GM20000 (cell line): ENCODE measurements around the gene SGSH.
"Not testable (repeated sequence)": the region's sequence is repeated elsewhere in the genome, so short reads cannot be mapped to it uniquely, and the experiment has no call there.

Source experiments
- DNase-seq: peaks from one replicate; pipeline ENCODE4 v3.0.0; 2012; ENCODE audit warnings: low spot score
- TF ChIP-seq, protein P1 (sequence below): IDR thresholded peaks from 2 replicates; pipeline ENCODE4 v1.5.1; 2012; ENCODE audit warnings: mild to moderate bottlenecking, control low read depth; ENCODE audit errors: extremely low read depth, missing control alignments

Gene SGSH

DNA sequence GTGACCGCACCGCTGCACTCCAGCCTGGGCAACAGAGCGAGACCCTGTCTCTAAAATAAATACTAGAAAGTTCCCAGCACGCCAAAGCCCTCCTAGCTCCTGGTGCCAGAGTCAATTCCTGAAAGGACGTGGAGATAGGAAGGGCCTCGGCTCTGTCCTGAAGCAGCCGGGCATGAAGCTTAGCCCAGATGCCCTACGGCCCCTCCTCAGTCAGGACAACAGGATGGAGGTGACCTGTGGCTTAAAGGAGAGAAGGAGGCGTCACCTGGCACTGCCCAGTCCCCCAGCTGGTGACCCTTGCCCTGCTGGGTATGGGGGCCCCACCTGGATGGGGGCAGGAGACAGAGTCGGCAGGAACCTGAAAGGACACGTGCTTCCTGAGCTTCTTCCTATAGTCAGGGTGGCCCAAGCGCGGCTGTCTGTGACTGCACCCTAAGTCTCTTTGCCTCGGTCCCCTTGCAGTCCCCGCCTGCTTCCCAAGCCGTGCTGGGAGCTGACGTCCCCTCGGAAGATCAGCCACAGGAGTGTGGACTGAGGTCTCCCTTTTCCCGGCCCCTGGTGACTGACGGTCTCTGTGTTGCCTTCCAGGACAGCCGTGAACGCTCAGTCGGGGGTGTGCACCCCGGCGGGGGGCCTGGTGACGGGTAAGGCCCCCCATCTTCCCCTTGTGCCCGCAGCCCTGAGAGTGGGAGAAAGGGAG is 25.6 kb upstream of the SGSH start:
- TF ChIP-seq, protein P1, sequence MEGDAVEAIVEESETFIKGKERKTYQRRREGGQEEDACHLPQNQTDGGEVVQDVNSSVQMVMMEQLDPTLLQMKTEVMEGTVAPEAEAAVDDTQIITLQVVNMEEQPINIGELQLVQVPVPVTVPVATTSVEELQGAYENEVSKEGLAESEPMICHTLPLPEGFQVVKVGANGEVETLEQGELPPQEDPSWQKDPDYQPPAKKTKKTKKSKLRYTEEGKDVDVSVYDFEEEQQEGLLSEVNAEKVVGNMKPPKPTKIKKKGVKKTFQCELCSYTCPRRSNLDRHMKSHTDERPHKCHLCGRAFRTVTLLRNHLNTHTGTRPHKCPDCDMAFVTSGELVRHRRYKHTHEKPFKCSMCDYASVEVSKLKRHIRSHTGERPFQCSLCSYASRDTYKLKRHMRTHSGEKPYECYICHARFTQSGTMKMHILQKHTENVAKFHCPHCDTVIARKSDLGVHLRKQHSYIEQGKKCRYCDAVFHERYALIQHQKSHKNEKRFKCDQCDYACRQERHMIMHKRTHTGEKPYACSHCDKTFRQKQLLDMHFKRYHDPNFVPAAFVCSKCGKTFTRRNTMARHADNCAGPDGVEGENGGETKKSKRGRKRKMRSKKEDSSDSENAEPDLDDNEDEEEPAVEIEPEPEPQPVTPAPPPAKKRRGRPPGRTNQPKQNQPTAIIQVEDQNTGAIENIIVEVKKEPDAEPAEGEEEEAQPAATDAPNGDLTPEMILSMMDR: no peak
- no peak for DNase-seq

DNA sequence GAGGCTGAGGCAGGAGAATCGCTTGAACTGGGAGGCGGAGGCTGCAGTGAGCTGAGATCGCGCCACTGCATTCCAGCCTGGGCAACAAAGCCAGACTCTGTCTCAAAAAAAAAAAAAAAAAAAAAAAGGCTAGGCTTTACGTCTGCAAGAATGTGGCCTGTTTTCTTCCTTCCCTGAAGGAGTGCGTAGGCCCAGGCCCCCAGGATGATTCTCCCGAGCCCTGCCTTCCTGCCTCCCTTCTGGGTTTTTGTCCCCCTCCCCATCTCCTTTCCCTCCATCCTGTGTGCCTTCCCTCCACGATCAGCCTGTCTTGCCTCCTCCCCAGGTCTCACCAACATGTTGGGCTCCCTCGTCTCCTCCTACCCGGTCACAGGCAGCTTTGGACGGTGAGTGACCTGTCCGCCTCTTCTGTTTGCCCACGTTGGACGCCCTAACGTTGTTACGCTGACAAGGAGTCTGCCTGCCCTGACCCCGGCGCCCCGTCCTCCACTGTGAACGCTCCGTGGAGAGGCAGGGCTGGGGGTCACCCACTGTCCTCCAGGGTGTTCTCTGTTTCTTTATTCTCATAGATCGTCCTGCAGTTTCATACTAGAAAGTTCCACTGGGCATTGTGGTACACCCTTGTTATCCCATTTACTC is 24.9 kb upstream of the SGSH start:
- TF ChIP-seq, protein P1: no peak
- DNase-seq: no peak

DNA sequence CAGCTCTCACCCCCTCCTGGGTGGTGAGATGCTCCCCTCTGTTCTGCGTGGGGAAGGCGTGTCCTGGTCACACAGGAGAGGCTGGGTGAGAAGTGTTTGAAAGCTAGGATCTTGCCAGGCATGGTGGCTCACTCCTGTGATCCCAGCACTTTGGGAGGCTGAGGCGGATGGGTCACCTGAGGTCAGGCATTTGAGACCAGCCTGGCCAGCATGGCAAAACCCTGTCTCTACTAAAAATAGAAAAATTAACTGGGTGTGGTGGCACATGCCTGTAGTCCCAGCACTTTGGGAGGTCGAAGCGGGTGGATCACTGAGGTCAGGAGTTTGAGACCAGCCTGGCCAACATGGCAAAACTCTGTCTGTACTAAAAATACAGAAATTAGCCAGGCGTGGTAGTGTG is 24.3 kb upstream of the SGSH start:
- not testable (repeated sequence) for DNase-seq

DNA sequence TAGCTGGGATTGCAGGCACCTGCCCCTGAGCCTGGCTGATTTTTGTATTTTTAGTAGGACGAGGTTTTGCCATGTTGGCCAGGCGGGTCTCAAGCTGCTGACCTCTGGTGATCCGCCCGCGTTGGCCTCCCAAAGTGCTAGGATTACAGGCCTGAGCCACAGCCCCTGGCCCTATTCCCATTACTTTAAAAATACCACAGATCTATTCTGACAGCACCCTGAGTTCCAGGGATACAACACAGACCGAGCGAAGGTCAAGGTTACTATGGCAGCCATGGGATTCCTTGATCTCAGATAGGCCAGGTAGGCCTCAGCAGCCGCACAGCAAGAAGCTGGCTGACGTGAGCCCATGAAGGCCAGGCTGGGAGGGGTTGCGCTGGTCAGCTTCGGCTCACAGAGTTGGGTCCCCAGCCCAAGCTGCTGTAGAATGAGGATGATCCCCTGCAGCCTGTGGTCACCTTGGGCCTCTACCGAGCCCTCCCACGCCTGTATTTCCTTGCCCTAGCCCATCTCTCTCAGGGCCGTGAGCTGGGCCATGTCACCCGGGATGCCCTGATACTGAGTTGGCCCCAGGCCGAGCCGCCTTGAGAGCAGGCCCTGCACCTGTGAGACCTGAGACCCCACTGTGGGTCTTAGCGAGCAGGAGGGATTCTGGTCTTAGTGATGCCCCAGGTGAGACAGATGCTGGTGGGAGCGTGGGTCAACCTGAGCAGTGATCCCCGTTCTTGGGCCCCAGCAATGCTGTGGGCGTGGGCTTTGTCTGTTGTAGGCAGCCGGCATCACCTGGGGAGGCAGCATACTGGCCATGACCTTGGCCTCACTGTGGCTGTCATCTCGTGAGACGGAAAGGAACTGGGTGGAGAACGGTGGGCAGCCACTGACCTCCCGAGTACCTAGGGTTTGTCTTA is 23.6 kb upstream of the SGSH start:
- no peak for DNase-seq
- TF ChIP-seq, protein P1: no peak

DNA sequence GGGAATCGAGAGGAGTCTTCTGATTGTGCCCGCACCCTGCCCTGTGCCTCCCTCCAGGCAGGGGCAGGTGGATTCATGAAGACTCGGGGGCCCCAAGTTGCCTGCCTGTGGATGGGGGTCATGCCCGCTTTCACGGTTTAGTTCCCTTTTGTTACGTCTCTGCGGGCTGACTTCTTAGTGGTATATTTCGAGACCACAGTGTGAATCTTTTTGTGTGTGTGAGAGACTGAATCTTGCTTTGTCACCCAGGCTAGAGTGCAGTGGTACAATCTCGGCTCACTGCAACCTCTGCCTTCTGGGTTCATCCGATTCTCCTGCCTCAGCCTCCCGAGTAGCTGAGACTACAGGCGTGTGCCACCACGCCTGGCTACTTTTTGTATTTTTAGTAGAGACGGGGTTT is 22.4 kb upstream of the SGSH start:
- DNase-seq: no peak
- TF ChIP-seq, protein P1: no peak

DNA sequence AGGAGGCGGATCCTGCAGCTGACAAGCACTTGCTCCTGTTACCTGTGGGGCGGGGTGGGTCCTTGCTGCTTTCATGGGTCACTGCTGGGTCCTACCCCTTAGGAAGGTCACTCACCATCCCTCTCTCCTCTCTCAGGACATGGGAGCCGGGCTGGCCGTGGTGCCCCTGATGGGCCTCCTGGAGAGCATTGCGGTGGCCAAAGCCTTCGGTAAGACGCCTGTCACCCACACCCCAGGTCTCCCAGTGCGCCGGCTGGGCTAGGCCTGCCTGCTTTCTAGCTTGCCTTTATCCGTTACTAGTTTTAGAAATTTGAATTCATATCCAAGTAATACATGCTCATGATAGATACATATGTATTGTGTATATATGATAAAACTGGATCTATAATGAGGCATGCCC is 17.3 kb upstream of the SGSH start:
- TF ChIP-seq, protein P1: no peak
- DNase-seq: no peak

DNA sequence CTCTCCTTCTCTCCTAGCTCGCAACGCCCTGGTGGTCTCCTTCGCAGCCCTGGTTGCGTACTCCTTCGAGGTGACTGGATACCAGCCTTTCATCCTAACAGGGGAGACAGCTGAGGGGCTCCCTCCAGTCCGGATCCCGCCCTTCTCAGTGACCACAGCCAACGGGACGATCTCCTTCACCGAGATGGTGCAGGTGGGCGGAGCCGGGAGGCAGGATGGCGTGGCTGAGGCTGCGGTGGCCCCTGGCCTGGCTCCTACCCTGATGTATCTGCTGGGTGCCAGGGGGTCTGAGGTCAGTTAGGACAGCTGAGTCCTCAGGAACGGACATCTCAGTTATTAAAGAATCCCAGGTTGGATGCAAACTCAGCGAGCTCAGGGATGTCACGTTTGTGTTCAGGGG is 16.8 kb upstream of the SGSH start:
- no peak for DNase-seq
- TF ChIP-seq, protein P1: no peak
